ENCODE data around the gene ROBO2.

DNA sequence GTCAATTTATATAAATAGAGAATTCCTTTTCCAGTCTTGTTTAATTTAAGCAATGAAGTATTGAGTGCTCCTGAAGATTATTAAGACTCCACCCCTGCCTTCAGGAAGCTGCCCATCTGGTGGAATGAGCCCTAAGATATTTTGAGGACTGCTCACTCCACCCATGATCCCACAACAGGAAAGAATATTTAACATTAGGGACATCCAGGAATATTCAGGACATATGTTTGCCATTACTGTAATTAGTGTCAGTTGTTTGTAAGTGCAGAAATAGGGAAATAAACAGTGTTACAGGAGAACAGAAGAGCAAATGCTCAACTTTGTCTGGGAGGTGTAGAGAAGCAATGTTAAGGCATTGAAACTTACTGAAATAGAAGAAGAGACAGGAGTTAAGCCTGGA is 375.0 kb downstream of the ROBO2 start:
- TF ChIP-seq CTCF (IDR thresholded peaks at IDR 0.05; ENCODE audit: insufficient read depth, low read length): no peak
- TF ChIP-seq POLR2AphosphoS5 (IDR thresholded peaks at IDR 0.05; ENCODE audit: low read depth): no peak
